HFF-Myc (cell line): ENCODE measurements around the gene ZNF281.

Experiments
- DNase-seq: peaks from one replicate; pipeline ENCODE4 v3.0.0-alpha.2; 2011; ENCODE audit warnings: low read depth; ENCODE audit errors: extremely low read depth
- H3K4me3 ChIP-seq: replicated peaks from 2 replicates; pipeline ENCODE4 v1.5.1; 2011; ENCODE audit warnings: low read depth, mild to moderate bottlenecking, control low read depth, low read length
- TF ChIP-seq, protein P1 (sequence below): IDR thresholded peaks from 2 replicates; pipeline ENCODE4 v1.5.1; 2012; ENCODE audit warnings: mild to moderate bottlenecking, low read depth, low read length, control low read depth; ENCODE audit errors: missing control alignments

ZNF281 gene

DNA sequence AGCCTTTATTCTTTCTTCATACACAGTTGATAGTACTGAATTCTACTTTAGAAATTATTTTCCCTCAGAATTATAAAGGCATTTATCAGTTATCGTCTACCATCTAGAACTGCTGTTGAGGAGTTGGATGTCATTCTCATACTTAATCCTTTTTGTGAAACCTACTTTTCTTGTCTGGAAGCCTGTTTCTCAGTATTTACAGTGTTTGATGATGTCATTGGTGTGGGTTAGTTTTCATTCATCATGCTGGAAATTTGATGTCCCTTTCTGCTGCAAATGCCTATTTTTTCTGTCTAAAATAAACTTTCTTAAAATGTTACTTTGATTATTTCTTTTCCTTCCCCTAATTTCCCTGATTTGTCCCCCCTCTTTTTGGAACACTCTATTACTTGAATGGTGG lies 22.8 kb upstream of the ZNF281 start:
- DNase-seq: no peak
- TF ChIP-seq, protein P1, sequence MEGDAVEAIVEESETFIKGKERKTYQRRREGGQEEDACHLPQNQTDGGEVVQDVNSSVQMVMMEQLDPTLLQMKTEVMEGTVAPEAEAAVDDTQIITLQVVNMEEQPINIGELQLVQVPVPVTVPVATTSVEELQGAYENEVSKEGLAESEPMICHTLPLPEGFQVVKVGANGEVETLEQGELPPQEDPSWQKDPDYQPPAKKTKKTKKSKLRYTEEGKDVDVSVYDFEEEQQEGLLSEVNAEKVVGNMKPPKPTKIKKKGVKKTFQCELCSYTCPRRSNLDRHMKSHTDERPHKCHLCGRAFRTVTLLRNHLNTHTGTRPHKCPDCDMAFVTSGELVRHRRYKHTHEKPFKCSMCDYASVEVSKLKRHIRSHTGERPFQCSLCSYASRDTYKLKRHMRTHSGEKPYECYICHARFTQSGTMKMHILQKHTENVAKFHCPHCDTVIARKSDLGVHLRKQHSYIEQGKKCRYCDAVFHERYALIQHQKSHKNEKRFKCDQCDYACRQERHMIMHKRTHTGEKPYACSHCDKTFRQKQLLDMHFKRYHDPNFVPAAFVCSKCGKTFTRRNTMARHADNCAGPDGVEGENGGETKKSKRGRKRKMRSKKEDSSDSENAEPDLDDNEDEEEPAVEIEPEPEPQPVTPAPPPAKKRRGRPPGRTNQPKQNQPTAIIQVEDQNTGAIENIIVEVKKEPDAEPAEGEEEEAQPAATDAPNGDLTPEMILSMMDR: no peak
- H3K4me3 ChIP-seq: no peak overlapping the region

DNA sequence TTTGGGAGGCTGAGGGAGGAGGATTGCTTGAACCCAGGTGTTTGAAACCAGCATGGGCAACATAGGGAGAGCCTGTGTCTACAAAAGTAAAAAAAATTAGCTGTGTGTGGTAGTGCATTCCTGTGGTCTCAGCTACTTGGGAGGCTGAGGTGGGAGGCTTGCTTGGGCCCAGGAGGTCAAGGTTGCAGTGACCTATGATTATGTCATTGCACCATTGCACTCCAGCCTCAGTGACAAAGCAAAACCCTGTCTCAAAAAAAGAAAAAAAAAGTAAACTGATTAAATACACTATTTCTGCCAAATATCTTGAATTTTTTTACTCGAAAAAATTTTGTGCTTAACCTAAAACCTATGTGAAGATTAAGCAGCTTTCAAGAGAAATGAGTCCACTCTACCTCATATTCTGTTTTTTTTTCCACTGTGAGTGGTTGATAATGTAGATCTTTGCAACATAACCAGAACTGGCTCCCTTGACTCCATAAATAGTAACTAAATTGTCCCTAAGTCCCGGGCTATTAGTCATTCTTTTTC lies 19.4 kb upstream of the ZNF281 start:
- TF ChIP-seq, protein P1: no peak
- no peak for DNase-seq
- H3K4me3 ChIP-seq: no peak overlapping the region

DNA sequence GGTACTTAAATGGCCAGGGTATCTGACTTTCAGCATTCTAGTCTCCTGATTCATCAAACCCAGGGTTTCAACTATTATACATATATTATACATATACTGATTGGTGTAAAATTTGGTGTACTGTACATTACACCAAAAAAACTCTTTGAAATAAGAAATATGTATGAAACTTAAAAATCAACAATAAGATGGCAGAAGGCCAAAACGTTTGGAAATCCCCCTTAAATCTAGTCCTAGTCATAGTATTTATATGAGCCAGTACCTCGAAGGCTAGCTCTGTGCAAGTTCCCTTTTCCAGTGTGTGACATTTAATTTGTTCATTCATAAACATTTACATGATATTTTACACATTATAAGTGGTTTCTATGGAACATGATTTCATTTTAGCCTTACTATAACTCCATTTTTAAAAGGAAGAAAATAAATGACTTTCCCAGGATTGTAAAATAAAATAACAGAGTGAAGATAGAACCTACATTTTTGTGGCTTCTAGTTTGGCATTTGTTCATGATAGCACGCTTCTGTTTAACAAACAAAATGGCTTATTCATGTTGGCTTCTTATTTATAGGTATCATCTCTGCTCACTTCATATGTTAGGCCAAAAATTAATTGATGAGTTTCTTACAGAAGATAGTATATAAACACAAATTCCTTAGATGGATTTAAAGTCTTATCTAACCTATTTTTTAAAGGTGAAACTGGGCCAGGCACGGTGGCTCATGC lies 18.8 kb upstream of the ZNF281 start:
- H3K4me3 ChIP-seq: no peak overlapping the region
- TF ChIP-seq, protein P1: no peak
- no peak for DNase-seq

DNA sequence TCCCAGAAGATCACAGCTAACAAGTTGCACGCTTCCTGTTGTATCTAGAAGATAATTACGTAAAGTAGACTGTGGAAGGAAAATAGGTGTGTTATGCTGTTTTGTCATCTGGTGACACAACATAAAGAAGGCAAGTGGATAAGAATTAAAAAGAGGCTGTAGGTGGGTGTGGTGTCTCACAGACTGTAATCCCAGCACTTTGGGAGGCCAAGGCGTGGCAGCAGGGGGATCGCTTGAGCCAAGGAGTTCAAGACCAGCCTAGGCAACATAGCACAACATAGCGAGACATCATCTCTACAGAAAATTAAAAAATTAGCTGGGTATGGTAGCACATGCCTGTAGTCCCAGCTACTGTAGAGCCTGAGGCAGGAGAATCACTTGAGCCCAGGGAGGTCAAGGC lies 17.9 kb upstream of the ZNF281 start:
- TF ChIP-seq, protein P1: no peak
- no peak for DNase-seq
- no peak overlapping the region for H3K4me3 ChIP-seq

DNA sequence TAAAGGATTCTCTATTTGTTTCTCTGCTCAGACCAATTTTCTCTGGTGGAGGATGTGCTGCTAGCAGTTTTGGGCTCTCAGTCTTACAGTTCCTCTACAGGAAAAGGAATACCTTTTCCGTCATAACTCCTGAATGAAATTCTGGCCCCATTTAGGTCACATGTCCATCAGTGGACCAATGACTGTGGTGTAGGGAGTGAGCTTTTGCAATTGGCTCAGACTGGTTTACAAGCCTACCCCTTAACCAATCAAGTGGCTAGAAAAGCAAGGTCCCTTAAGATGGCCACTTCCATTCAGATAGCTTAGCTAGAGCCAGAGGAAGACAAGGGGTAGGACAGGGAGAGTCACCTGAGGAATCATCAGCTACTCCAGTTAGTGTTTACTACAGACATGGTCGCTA lies 16.4 kb upstream of the ZNF281 start:
- TF ChIP-seq, protein P1: no peak
- DNase-seq: no peak
- no peak overlapping the region for H3K4me3 ChIP-seq

DNA sequence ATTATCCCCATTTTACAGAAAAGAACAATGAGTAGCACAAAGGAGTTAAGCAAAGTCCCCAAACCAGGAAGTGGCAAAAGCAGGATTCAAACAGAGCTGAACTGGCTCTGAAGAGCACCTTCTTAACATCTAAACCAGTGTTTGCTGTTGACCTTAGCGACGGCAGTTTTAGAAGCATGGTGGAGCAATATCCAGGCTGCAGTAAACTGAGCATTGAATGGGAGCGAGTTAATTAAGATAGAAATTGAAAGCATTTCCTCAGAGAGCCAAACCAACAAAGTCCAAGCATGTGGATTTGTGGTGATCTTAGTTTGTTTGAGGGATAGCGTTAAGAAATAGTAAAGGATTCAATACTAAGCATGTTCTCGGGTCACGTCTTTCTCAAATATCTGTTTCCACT lies 13.4 kb upstream of the ZNF281 start:
- no peak overlapping the region for H3K4me3 ChIP-seq
- no peak for DNase-seq
- TF ChIP-seq, protein P1: no peak
